WERI-Rb-1 (cell line): ENCODE data around the gene IRAK1.
A peak's percentile ranks its signal among the peaks of the same experiment; 100 is the strongest.

ENCODE experiments used
- DNase-seq: peaks from one replicate; pipeline ENCODE4 v3.0.0-alpha.2; 2020
- H3K27ac ChIP-seq: fragments of 250-450 bp; sonication (Bioruptor Pico); 2 replicates; pipeline ENCODE4 v1.5.1; 2020; ENCODE audit warnings: mild to moderate bottlenecking, moderate library complexity
- H3K27me3 ChIP-seq: fragments of 250-450 bp; sonication (Bioruptor Pico); 2 replicates; pipeline ENCODE4 v1.5.1; 2021; ENCODE audit warnings: mild to moderate bottlenecking, low read depth, moderate library complexity; ENCODE audit not compliant: insufficient read depth, severe bottlenecking
- H3K36me3 ChIP-seq: fragments of 250-450 bp; sonication (Bioruptor Pico); 2 replicates; pipeline ENCODE4 v1.5.1; 2020; ENCODE audit warnings: mild to moderate bottlenecking, moderate library complexity
- H3K4me3 ChIP-seq: 2 replicates; pipeline ENCODE4 v1.5.1; 2011; ENCODE audit warnings: low read depth, mild to moderate bottlenecking, control low read depth, low read length
- H3K9me3 ChIP-seq: fragments of 250-450 bp; sonication (Bioruptor Pico); 2 replicates; pipeline ENCODE4 v1.5.1; 2021; ENCODE audit warnings: mild to moderate bottlenecking, moderate library complexity; ENCODE audit not compliant: severe bottlenecking
- CTCF ChIP-seq: IDR thresholded peaks from 2 replicates; pipeline ENCODE4 v1.5.1; 2011; ENCODE audit warnings: low read depth, mild to moderate bottlenecking, control low read depth, inconsistent platforms, low read length

Gene IRAK1

GRCh38 chrX:154027986-154028385 is 8.3 kb upstream of the IRAK1 start:
- no peaks in the 10 kb centered on the region for H3K9me3 ChIP-seq
- H3K27me3 ChIP-seq = peaks cover 15% of the 10 kb centered on the region
- no peak for TF ChIP-seq CTCF
- no peak overlapping the region for H3K4me3 ChIP-seq
- no peak overlapping the region; the same call in 1 of the 2 replicates for H3K27ac ChIP-seq
- peaks cover 61% of the 10 kb centered on the region for H3K36me3 ChIP-seq
- no peak for DNase-seq

GRCh38 chrX:154027022-154027402 is 7.3 kb upstream of the IRAK1 start:
- peaks cover 15% of the 10 kb centered on the region for H3K27me3 ChIP-seq
- peaks cover 52% of the 10 kb centered on the region for H3K36me3 ChIP-seq

GRCh38 chrX:154026136-154027021 is 6.7 kb upstream of the IRAK1 start:
- H3K36me3 ChIP-seq = peaks cover 45% of the 10 kb centered on the region
- peaks cover 18% of the 10 kb centered on the region for H3K27me3 ChIP-seq
- no peak for TF ChIP-seq CTCF
- H3K9me3 ChIP-seq = no peaks in the 10 kb centered on the region
- H3K4me3 ChIP-seq = no peak overlapping the region
- peak; percentile 61 for DNase-seq
- peak overlapping the region; percentile 43 for H3K27ac ChIP-seq

More at GRCh38 chrX:154027022-154027402, 7.3 kb upstream of the IRAK1 start:
- H3K4me3 ChIP-seq = no peak overlapping the region
- no peak for TF ChIP-seq CTCF
- DNase-seq = no peak
- H3K27ac ChIP-seq = peak overlapping the region; percentile 43
- H3K9me3 ChIP-seq = no peaks in the 10 kb centered on the region

GRCh38 chrX:154025230-154025629 is 5.5 kb upstream of the IRAK1 start:
- peaks cover 36% of the 10 kb centered on the region for H3K36me3 ChIP-seq
- H3K27ac ChIP-seq = peak overlapping the region; percentile 43
- H3K9me3 ChIP-seq = no peaks in the 10 kb centered on the region

GRCh38 chrX:154024271-154024670 is 4.6 kb upstream of the IRAK1 start:
- no peak for DNase-seq
- peaks cover 26% of the 10 kb centered on the region for H3K36me3 ChIP-seq
- TF ChIP-seq CTCF = no peak
- H3K27ac ChIP-seq = no peak overlapping the region
- H3K9me3 ChIP-seq = no peaks in the 10 kb centered on the region
- H3K27me3 ChIP-seq = peaks cover 14% of the 10 kb centered on the region
- H3K4me3 ChIP-seq = no peak overlapping the region

More at GRCh38 chrX:154025230-154025629, 5.5 kb upstream of the IRAK1 start:
- no peak for TF ChIP-seq CTCF
- H3K4me3 ChIP-seq = no peak overlapping the region
- DNase-seq = peak; percentile 65
- H3K27me3 ChIP-seq = peaks cover 14% of the 10 kb centered on the region
